NCI-H748 treated with DMSO at 0.1 percent for 48 hours (cell line): Measurements from ENCODE around the gene CMPK2.
"Not testable (repeated sequence)": the region's sequence is repeated elsewhere in the genome, so short reads cannot be mapped to it uniquely, and the experiment has no call there.

Experiments used
- DNase-seq: peaks from one replicate; lab custom pipeline; 2025; lab: John Stamatoyannopoulos, UW

The CMPK2 gene

GRCh38 chr2:6880200-6880733, 14.6 kb upstream of the CMPK2 start:
- no peak for DNase-seq

GRCh38 chr2:6879011-6879410, 13.3 kb upstream of the CMPK2 start:
- no peak for DNase-seq

- no peak for DNase-seq
Measured at GRCh38 chr2:6878549-6878948, 12.8 kb upstream of the CMPK2 start.

GRCh38 chr2:6877402-6878304, 11.9 kb upstream of the CMPK2 start, which contains the start of gene RSAD2:
Gene RSAD2, plus strand, starts transcription at chr2:6877777. Its CDS starts 24 bp downstream, at chr2:6877801.
- DNase-seq, result no peak

GRCh38 chr2:6876309-6876708, 10.6 kb upstream of the CMPK2 start:
- no peak for DNase-seq

- DNase-seq, result no peak
Measured at GRCh38 chr2:6874032-6874431, 8.3 kb upstream of the CMPK2 start.

GRCh38 chr2:6872394-6872793, 6.7 kb upstream of the CMPK2 start:
- DNase-seq, result no peak

GRCh38 chr2:6866982-6867381, 1.3 kb upstream of the CMPK2 start:
- no peak for DNase-seq

GRCh38 chr2:6866275-6866671, 566 bp upstream of the CMPK2 start:
- DNase-seq, result peak; percentile 70

GRCh38 chr2:6864923-6865345, 773 bp downstream of the CMPK2 start:
- DNase-seq, result no peak

- no peak for DNase-seq
Measured at GRCh38 chr2:6864231-6864754, 1.4 kb downstream of the CMPK2 start.

- no peak for DNase-seq
Measured at GRCh38 chr2:6863792-6864191, 1.9 kb downstream of the CMPK2 start.

GRCh38 chr2:6860296-6860695, 5.4 kb downstream of the CMPK2 start:
- no peak for DNase-seq

- not testable (repeated sequence) for DNase-seq
Measured at GRCh38 chr2:6858466-6859027, 7.2 kb downstream of the CMPK2 start.

- DNase-seq, result no peak
Measured at GRCh38 chr2:6856548-6856920, 9.2 kb downstream of the CMPK2 start.

GRCh38 chr2:6855860-6856547, 9.7 kb downstream of the CMPK2 start:
- DNase-seq, result no peak

GRCh38 chr2:6854416-6854815, 11.3 kb downstream of the CMPK2 start:
- DNase-seq, result peak; percentile 67

- DNase-seq, result no peak
Measured at GRCh38 chr2:6852195-6852594, 13.5 kb downstream of the CMPK2 start.

GRCh38 chr2:6846967-6847681, 18.6 kb downstream of the CMPK2 start:
- no peak for DNase-seq

GRCh38 chr2:6846540-6846939, 19.2 kb downstream of the CMPK2 start:
- no peak for DNase-seq

GRCh38 chr2:6845903-6846302, 19.8 kb downstream of the CMPK2 start:
- DNase-seq, result no peak

GRCh38 chr2:6845312-6845711, 20.4 kb downstream of the CMPK2 start:
- DNase-seq, result no peak
